Endothelial cell of umbilical vein (primary cell): ENCODE measurements around the gene RBBP4. TPM values are rescaled to one million over a fixed set of nuclear protein-coding genes. Genes with fewer than 3 reads are reported as not detected.

Experiments used
- BruUV-seq: library from RNA; stranded (reverse); fragments of 400-500 nt; replicated peaks from 2 replicates; lab custom pipeline; 2021; lab: Mats Ljungman, UMichigan
- CTCF ChIA-PET: fragments of 300-600, 350-600 bp; sonication (Branson Sonifier 250); formaldehyde crosslinking; loops from one replicate; lab custom pipeline; 2021; ENCODE audit warnings: antibody characterized with exemption, inconsistent platforms; lab: Charles Lee
- POLR2A ChIA-PET: fragments of 300-600, 350-600 bp; sonication (Branson Sonifier 250); formaldehyde crosslinking; loops from one replicate; lab custom pipeline; 2021; ENCODE audit warnings: antibody characterized with exemption, inconsistent platforms; lab: Charles Lee
- DNase-seq: peaks from one replicate; pipeline ENCODE4 v3.0.0-alpha.2; 2011; ENCODE audit warnings: low read depth, low spot score
- FAIRE-seq: peaks from 2 replicates; lab custom pipeline; 2011; peaks lifted over from hg19 to GRCh38; lab: Jason Lieb, UNC
- H2AFZ ChIP-seq: 2 replicates; pipeline ENCODE4 v1.6.0; 2012; ENCODE audit warnings: low read depth, low read length, control low read depth, inconsistent platforms
- H3K27ac ChIP-seq: 2 replicates; pipeline ENCODE4 v1.5.1; 2011; ENCODE audit warnings: low read depth, mild to moderate bottlenecking, control low read depth, low read length, moderate library complexity; ENCODE audit not compliant: insufficient read depth
- H3K27me3 ChIP-seq, 2 experiments: 2 replicates each; pipeline versions ENCODE4 v1.6.0 to v1.6.1; 2011; ENCODE audit warnings: low read length in 2 of 2, mixed read lengths in 1 of 2; ENCODE audit not compliant: control insufficient read depth in 2 of 2, insufficient read depth in 2 of 2
- H3K36me3 ChIP-seq, 2 experiments: 2 replicates in 1 of 2; 3 replicates in 1 of 2; pipeline ENCODE4 v1.5.1; 2011; ENCODE audit warnings: low read length in 2 of 2, mild to moderate bottlenecking in 1 of 2, moderate library complexity in 1 of 2; ENCODE audit not compliant: control insufficient read depth in 2 of 2, insufficient read depth in 2 of 2; ENCODE audit errors: extremely low read depth in 1 of 2
- H3K4me1 ChIP-seq: 3 replicates; pipeline ENCODE4 v1.5.1; 2011; ENCODE audit warnings: mild to moderate bottlenecking, low read length; ENCODE audit not compliant: control insufficient read depth, insufficient read depth; ENCODE audit errors: extremely low read depth
- H3K4me2 ChIP-seq: 2 replicates; pipeline ENCODE4 v1.6.1; 2011; ENCODE audit warnings: low read length, control low read depth, mixed read lengths; ENCODE audit not compliant: insufficient read depth
- H3K4me3 ChIP-seq, 3 experiments: fragments of 200-600 bp in 1 of 3; sonication (generic), shearing (Covaris generic) in 1 of 3; replicated peaks in 1 of 3; 2 replicates each; pipeline ENCODE4 v1.5.1; 2011 to 2016; ENCODE audit warnings: control low read depth in 3 of 3, low read length in 3 of 3, mild to moderate bottlenecking in 2 of 3, inconsistent platforms in 1 of 3, low read depth in 1 of 3, moderate library complexity in 1 of 3; ENCODE audit not compliant: insufficient read depth in 1 of 3
- H3K79me2 ChIP-seq: 2 replicates; pipeline ENCODE4 v1.6.0; 2012; ENCODE audit warnings: low read length, inconsistent platforms; ENCODE audit not compliant: control insufficient read depth, insufficient read depth
- H3K9ac ChIP-seq: replicated peaks from 2 replicates; pipeline ENCODE3; 2011; ENCODE audit warnings: low read length, control low read depth; ENCODE audit not compliant: insufficient read depth; ENCODE audit errors: extremely low read depth
- H3K9me1 ChIP-seq: replicated peaks from 3 replicates; pipeline ENCODE4 v1.6.0; 2011; ENCODE audit warnings: mild to moderate bottlenecking, low read length; ENCODE audit not compliant: control insufficient read depth, insufficient read depth; ENCODE audit errors: extremely low read depth
- H3K9me3 ChIP-seq: replicated peaks from 2 replicates; pipeline ENCODE4 v1.5.1; 2012; ENCODE audit warnings: low read length, inconsistent platforms; ENCODE audit not compliant: control insufficient read depth, insufficient read depth
- H4K20me1 ChIP-seq: replicated peaks from 2 replicates; pipeline ENCODE3; 2011; ENCODE audit warnings: mild to moderate bottlenecking, low read length; ENCODE audit not compliant: control insufficient read depth, insufficient read depth; ENCODE audit errors: extremely low read depth
- CTCF ChIP-seq, 2 donors: IDR thresholded peaks; 1 replicate in 1 of 2; 2 replicates in 1 of 2; pipeline ENCODE4 v1.5.1; 2011; ENCODE audit warnings: low read length in 2 of 2, mild to moderate bottlenecking in 2 of 2, moderate library complexity in 2 of 2, control low read depth in 1 of 2, inconsistent platforms in 1 of 2, low read depth in 1 of 2; ENCODE audit not compliant: insufficient read depth in 1 of 2; ENCODE audit errors: extremely low read depth in 1 of 2
- EZH2 ChIP-seq: IDR thresholded peaks from 2 replicates; pipeline ENCODE4 v1.6.1; 2012; ENCODE audit warnings: borderline replicate concordance, low read depth, mild to moderate bottlenecking, moderate library complexity, low read length, inconsistent platforms; ENCODE audit not compliant: severe bottlenecking
- FOS ChIP-seq: IDR thresholded peaks from 2 replicates; pipeline ENCODE4 v1.6.1; 2011; ENCODE audit warnings: mild to moderate bottlenecking, low read length, moderate library complexity, borderline replicate concordance; ENCODE audit not compliant: insufficient read depth
- GATA2 ChIP-seq: IDR thresholded peaks from 2 replicates; pipeline ENCODE4 v1.7.0; 2011; ENCODE audit warnings: low read depth, mild to moderate bottlenecking, moderate library complexity, mixed read lengths, low read length; ENCODE audit not compliant: insufficient read length, insufficient read depth
- JUN ChIP-seq: IDR thresholded peaks from 2 replicates; pipeline ENCODE4 v1.6.1; 2011; ENCODE audit warnings: borderline replicate concordance, low read depth; ENCODE audit not compliant: insufficient read length, insufficient read depth
- MYC ChIP-seq: IDR thresholded peaks from one replicate; pipeline ENCODE4 v1.6.1; 2011; ENCODE audit warnings: mild to moderate bottlenecking, low read depth, low read length
- POLR2A ChIP-seq: IDR thresholded peaks from 2 replicates; pipeline ENCODE4 v1.6.1; 2012; ENCODE audit warnings: low read depth, mild to moderate bottlenecking, control low read depth, low read length
- POLR2AphosphoS5 ChIP-seq: IDR thresholded peaks from 2 replicates; pipeline ENCODE4 v1.6.1; 2012; ENCODE audit warnings: low read depth, mild to moderate bottlenecking, control low read depth, low read length, moderate library complexity; ENCODE audit not compliant: insufficient read depth
- dilution Hi-C: fragments of 300-500 bp; cut with MboI; formaldehyde crosslinking; loops from one replicate; pipeline ENCODE4 v1.15.0; 2019; ENCODE audit warnings: low sequenced_read_pairs; ENCODE audit not compliant: extremely low pct_ligation_motif_present
- intact Hi-C: fragments of 100-400 bp; cut with micrococcal nuclease; formaldehyde crosslinking; loops from one replicate; pipeline ENCODE4 v1.10.0; 2022
- polyA plus RNA-seq, 4 experiments: library from polyadenylated mRNA; depleted of rRNA in 3 of 4; stranded (reverse) in 3 of 4; unstranded in 1 of 4; fragments of >200 nt; gene quantifications; 2 replicates each; pipeline versions ENCODE4 v1.2.1 to v1.2.3, GENCODE V29; 2011 to 2012; ENCODE audit warnings: missing spikeins in 1 of 4
- total RNA-seq: library from RNA; stranded (reverse); gene quantifications from 2 replicates; pipeline ENCODE4 v1.2.3, GENCODE V29; 2021
- TF ChIP-seq, protein P1 (sequence below): IDR thresholded peaks from 2 replicates; pipeline ENCODE4 v1.6.1; 2011; ENCODE audit not compliant: insufficient read depth, insufficient read length

Gene RBBP4
- total and polyA plus RNA-seq, 2 donors (not counting 3 experiments of a cell fraction or from before 2014, with no cell fraction given), result 84.9 to 241 TPM

- no peak overlapping the region for H3K4me3 ChIP-seq
- no peak for FAIRE-seq
- H3K27ac ChIP-seq, result no peak overlapping the region
- no peaks in the 10 kb centered on the region for H3K9me1 ChIP-seq
- H2AFZ ChIP-seq, result no peak overlapping the region
- no peaks in the 10 kb centered on the region for H3K27me3 ChIP-seq
- H3K9ac ChIP-seq, result no peak overlapping the region
- CTCF ChIA-PET, result interaction anchor here (0.9 to 9.1 kb wide), 5 partner anchors 20 to 164 kb away, joined by 3 to 392 read pairs (median 5); no protein-coding TSS in a partner anchor
- no peak overlapping the region for H3K4me2 ChIP-seq
- H4K20me1 ChIP-seq, result no peaks in the 10 kb centered on the region
- DNase-seq, result no peak
- no TSS peak for BruUV-seq
- POLR2A ChIA-PET, result no interaction called here
- no peak for TF ChIP-seq POLR2A
- no peak for TF ChIP-seq EZH2
- TF ChIP-seq GATA2, result no peak
- no peak for TF ChIP-seq JUN
- no peak for TF ChIP-seq CTCF (IDR thresholded peaks at IDR 0.05; ENCODE audit: extremely low read depth in 1 of 2, insufficient read depth in 1 of 2, low read depth in 1 of 2, low read length in 2 of 2)
- TF ChIP-seq FOS, result no peak
- TF ChIP-seq, protein P1, sequence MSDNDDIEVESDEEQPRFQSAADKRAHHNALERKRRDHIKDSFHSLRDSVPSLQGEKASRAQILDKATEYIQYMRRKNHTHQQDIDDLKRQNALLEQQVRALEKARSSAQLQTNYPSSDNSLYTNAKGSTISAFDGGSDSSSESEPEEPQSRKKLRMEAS, result no peak
- TF ChIP-seq MYC, result no peak
- no peak for TF ChIP-seq POLR2AphosphoS5
- intact Hi-C loops, result no loop called here
- H3K36me3 ChIP-seq, result no peaks in the 10 kb centered on the region
- H3K9me3 ChIP-seq, result no peaks in the 10 kb centered on the region
- H3K79me2 ChIP-seq, result no peaks in the 10 kb centered on the region
- H3K4me1 ChIP-seq, result no peaks in the 10 kb centered on the region
- dilution Hi-C loops, result no loop called here
Measured at GRCh38 chr1:32709075-32709474, 58.1 kb downstream of the RBBP4 start.
